ENCODE data around the gene NAT8L. TPM values are rescaled to one million over a fixed set of nuclear protein-coding genes. Genes with fewer than 3 reads are reported as not detected.

NAT8L gene
- total RNA-seq, 1 donor from 2014 or later = under 0.01 TPM

DNA sequence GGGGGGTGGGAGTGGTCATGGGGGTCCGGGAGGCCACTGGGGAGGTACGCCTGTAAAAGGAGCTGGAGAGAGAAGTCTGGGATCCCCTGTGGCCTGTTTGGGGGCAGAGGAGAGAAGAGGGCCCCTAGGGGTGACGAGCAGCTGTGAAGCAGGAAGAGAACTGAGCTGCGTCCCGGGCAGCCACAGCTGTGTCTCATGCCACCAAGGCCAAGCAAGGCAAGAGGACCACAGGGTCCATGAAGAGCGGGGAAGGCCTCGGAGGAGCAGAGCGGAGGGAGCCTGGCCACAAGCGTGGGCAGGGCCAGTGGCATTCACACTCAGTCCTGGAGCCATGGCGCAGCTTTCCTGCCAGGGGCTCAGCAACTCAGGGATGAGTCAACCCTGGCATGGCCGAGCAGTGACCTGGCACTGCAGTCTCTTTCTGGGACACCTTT, 13.6 kb upstream of the NAT8L start:
- no peak for DNase-seq (ENCODE audit: low read depth in 2 of 2)

DNA sequence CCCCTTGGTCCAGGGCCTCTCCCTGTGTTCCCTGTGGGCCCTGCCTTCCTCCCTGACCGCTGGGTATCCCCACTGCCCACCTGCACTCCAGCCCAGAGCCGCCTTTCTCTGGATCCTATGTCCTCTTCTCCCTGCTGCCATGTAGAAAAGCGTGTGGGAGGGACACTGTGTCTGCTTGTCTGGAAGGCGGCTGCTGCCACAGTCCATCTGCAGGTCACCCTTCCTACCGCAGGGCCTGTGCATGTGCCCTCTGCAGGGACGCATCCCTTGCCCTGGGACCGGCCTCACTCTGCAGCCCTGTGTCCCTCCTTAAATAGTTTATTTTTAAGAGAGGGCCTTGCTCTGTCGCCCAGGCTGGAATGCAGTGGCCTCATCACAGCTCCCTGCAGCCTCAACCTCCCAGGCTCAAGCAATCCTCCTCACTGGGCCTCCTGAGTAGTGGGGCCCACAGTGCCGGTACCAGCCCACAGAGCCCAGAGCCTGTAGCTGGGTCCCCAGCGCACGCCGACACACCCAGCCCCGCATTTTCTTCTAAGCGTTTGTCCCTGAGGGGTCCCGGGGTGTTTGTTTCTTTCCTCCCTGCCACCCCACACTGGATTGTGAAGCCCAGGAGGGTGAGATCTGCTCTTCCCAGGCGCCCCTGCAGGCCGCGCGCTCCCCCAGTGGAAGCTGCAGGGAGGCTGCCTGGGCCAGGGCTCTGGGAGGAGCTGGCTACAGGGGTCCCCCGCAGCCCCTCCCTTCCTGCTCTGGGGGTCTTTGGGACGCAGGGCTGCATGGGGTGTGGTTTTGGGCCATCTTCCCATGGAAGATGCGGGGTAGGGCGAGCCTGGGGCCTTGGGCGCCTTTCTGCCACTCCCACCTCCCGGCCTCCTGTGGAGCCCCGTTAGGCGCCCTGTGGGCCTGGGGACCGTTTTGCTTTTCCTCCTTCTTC, 12.8 kb upstream of the NAT8L start:
- DNase-seq (ENCODE audit: low read depth in 2 of 2) = no peak

- no peak for DNase-seq (ENCODE audit: low read depth in 2 of 2)
Observed at GRCh38 chr4:2047031-2047660, 12.0 kb upstream of the NAT8L start.

DNA sequence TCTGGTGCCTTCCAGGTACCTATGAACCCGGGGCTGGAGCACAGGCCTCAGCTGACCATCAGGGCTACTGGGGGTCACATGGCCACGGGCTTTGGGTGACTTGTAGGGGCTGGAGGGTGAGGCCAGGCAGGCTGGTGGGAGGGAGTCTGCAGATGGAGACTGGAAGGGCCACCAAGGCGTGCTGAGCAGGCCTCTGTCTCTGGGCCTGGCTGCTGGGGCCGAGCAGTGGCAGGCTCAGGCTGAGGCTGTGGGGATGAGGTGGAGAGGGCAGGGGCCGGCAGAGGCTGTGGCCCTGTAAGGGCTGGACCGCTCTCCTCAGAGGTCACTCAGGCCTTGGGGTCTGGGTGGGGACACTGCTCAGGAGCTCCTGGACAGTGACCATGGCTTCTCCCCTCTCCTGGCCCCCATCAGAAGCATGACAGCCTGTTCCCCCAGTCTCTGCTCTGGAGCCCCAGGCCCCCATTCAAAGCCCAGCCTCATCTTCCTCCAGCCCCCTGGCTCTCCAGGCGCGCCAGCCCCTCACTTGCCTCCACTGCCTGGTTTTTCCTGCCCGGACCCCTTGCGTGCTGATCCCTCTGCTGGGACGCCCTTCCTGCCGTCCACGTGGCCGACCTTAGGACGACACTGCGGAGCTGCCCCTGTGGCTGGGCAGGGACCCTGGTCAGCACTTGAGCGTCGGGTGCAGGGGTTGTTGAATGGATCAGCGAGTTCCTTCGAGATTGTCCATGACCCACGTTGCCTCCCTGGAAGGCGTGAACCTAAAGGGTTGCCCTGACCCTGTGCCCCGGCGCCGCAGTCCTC, 11.1 kb upstream of the NAT8L start:
- no peak for DNase-seq (ENCODE audit: low read depth in 2 of 2)

- DNase-seq (ENCODE audit: low read depth in 2 of 2) = no peak
Observed at GRCh38 chr4:2048831-2049230, 10.3 kb upstream of the NAT8L start.

GRCh38 chr4:2049381-2049780, 9.7 kb upstream of the NAT8L start:
- no peak for DNase-seq (ENCODE audit: low read depth in 2 of 2)

- DNase-seq (ENCODE audit: low read depth in 2 of 2) = no peak
Observed at GRCh38 chr4:2049811-2050210, 9.3 kb upstream of the NAT8L start.

GRCh38 chr4:2051086-2051485, 8.0 kb upstream of the NAT8L start:
- no peak for DNase-seq (ENCODE audit: low read depth in 2 of 2)

DNA sequence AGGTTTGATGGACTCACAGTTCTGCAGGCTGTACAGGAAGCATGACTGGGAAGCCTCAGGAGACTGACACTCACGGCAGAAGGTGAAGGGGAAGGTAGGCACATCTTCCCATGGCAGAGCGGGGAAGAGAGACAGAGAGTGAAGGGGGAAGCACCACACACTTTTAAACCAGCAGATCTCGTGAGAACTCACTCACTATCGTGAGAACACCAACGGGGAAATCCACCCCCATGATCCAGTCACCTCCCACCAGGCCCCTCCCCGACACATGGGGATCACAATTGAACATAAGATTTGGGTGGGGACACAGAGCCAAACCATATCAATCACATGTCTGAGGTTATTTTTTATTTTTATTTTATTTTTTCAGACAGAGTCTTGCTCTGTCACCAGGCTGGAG, 4.9 kb upstream of the NAT8L start:
- no peak for DNase-seq (ENCODE audit: low read depth in 2 of 2)

GRCh38 chr4:2057382-2058065, 1.6 kb upstream of the NAT8L start:
- DNase-seq (ENCODE audit: low read depth in 2 of 2) = no peak

GRCh38 chr4:2058264-2059045, 672 bp upstream of the NAT8L start:
- DNase-seq (ENCODE audit: low read depth in 2 of 2) = no peak

GRCh38 chr4:2059726-2060602, 837 bp downstream of the NAT8L start:
- no peak for DNase-seq (ENCODE audit: low read depth in 2 of 2)

- no peak for DNase-seq (ENCODE audit: low read depth in 2 of 2)
Observed at GRCh38 chr4:2060611-2061185, 1.6 kb downstream of the NAT8L start.

DNA sequence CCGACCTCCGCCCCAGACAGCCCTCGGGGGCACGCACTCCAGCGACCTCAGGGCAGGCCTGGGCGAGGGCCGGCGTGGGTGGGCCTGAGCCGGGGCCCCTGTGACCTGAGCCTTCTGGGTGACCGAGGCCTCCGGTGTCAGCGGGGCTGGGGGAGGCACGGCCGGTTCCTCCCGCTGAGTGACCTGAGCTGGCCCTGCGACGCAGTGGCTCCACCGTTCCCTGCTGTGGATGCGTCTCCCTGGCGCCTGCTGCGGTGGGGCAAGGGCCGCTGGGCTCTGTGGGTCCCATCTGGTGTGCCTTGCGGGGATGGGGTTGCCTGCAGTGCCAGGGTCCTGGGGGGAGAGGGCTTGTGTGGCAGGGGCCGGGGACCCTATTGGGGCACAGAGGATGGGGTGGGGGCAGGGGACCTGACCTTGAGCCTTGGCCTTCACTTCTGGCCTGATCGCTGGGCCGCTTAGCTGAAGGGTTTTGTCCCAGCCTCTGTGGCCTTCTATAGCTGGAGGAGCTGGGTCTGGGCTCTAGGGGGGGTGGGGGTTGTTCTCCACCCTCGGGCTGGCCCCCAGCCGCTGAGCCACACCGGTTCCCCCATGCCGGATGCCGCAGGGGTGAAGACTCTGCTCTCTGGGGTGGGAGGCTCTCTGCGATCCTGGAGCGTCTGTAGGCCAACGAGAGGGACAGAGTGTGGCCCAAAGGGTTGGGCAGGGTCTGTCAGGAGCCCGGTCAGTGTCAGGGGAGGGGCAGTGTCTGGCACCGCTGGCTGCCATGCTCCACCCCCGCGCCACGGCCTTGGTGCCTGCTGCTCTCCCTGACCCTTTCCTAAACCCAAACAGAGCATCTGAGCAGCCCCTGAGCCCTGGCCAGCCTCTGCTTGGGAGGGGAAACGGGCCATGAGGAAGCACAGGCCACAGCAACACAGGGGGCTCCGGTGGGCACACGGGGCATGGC, 2.3 kb downstream of the NAT8L start:
- no peak for DNase-seq (ENCODE audit: low read depth in 2 of 2)

DNA sequence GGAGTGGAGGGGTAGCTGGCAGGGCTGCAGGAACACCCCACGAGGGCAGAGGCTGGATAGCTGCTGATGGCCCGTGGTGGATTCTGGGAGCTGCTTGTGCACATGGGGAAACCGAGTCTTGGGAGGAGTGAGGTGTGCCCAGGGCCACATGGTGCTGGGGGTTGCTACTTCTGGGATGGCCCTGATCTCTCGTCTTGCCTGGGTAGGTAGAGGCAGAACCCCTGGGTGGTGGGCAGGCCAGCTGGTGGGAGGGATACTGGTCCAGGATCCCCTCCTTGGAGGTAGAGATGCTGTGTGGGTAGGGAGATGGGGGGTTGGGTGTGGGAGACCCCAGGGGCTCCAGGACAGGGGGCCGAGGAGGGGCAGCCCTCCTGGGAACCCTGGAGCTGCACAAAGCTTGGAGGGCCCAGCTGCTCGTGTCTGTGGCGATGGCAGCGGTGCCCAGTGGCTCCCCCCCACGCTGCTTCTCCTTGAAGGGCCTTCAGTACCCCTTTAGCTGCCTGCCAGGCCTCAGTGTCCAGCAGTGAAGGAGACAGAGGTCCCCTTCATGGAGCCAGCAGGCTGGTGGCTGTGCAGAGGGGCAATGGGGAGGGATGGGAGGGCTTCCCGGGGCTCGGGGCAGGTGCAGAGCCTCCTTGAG, 3.2 kb downstream of the NAT8L start:
- DNase-seq (ENCODE audit: low read depth in 2 of 2) = no peak

GRCh38 chr4:2062808-2063524, 3.8 kb downstream of the NAT8L start:
- no peak for DNase-seq (ENCODE audit: low read depth in 2 of 2)
